Measurements from ENCODE around the gene ZNF180. TPM values are rescaled to one million over a fixed set of nuclear protein-coding genes. Genes with fewer than 3 reads are reported as not detected.

Gene ZNF180
- total and polyA plus RNA-seq, 2 donors (not counting 3 experiments of a cell fraction or from before 2014, with no cell fraction given) = 2.1 to 8.6 TPM

DNA sequence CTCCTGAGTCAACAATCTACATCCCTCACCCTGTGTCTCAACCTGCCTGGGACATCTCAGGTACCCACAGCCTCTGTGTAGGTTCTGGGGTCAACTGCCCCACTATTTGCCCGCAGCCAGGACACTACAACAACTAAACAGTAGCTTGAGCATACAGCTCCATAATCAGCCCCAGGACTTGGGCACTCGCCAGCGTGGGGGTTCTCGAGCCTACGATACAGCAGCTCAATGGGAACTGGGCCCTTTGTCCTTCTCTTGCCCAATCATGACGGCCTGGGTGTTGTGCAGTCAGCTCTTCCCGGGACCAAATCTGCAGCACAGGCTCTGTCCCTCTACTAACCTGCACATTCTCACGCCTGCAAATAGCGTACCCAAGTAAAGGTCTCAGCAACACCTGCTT, 1.3 kb downstream of the ZNF180 start:
- intact Hi-C loops (cut with micrococcal nuclease) (no loop called here), dilution Hi-C loops (cut with MboI; ENCODE audit: extremely low pct_ligation_motif_present, low sequenced_read_pairs) (no loop called here)
- no peak overlapping the region for H3K27ac ChIP-seq (ENCODE audit: insufficient read depth, low read depth, low read length)
- FAIRE-seq (no peak), DNase-seq (ENCODE audit: low read depth, low spot score) (no peak)
- peaks cover under 1 to 12% of the 10 kb centered on the region in 2 experiments for H3K36me3 ChIP-seq (ENCODE audit: control insufficient read depth in 2 of 2, extremely low read depth in 1 of 2, insufficient read depth in 2 of 2, low read length in 2 of 2)
- no peaks in the 10 kb centered on the region for H3K9me1 ChIP-seq (replicated peaks; ENCODE audit: control insufficient read depth, extremely low read depth, insufficient read depth, low read length)
- CTCF ChIA-PET = interaction anchor here (0.5 kb wide), 1 partner anchor 287 kb away, joined by 3 read pairs; the partner anchor contains the start of gene ZNF227
- no peak for TF ChIP-seq JUN (IDR thresholded peaks at IDR 0.05; ENCODE audit: borderline replicate concordance, insufficient read depth, insufficient read length, low read depth)
- no peak for TF ChIP-seq MYC (IDR thresholded peaks at IDR 0.05; ENCODE audit: low read depth, low read length)
- no peak for TF ChIP-seq POLR2AphosphoS5 (IDR thresholded peaks at IDR 0.05; ENCODE audit: insufficient read depth, low read depth, low read length)
- TF ChIP-seq, protein P1, sequence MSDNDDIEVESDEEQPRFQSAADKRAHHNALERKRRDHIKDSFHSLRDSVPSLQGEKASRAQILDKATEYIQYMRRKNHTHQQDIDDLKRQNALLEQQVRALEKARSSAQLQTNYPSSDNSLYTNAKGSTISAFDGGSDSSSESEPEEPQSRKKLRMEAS (IDR thresholded peaks at IDR 0.05; ENCODE audit: insufficient read depth, insufficient read length) = no peak
- TF ChIP-seq GATA2 (IDR thresholded peaks at IDR 0.05; ENCODE audit: insufficient read depth, insufficient read length, low read depth, low read length) = no peak
- no peak for TF ChIP-seq POLR2A (IDR thresholded peaks at IDR 0.05; ENCODE audit: low read depth, low read length)
- TF ChIP-seq FOS (IDR thresholded peaks at IDR 0.05; ENCODE audit: borderline replicate concordance, insufficient read depth, low read length) = no peak
- no peak for TF ChIP-seq EZH2 (IDR thresholded peaks at IDR 0.05; ENCODE audit: borderline replicate concordance, low read depth, low read length, severe bottlenecking)
- TF ChIP-seq, protein P2, sequence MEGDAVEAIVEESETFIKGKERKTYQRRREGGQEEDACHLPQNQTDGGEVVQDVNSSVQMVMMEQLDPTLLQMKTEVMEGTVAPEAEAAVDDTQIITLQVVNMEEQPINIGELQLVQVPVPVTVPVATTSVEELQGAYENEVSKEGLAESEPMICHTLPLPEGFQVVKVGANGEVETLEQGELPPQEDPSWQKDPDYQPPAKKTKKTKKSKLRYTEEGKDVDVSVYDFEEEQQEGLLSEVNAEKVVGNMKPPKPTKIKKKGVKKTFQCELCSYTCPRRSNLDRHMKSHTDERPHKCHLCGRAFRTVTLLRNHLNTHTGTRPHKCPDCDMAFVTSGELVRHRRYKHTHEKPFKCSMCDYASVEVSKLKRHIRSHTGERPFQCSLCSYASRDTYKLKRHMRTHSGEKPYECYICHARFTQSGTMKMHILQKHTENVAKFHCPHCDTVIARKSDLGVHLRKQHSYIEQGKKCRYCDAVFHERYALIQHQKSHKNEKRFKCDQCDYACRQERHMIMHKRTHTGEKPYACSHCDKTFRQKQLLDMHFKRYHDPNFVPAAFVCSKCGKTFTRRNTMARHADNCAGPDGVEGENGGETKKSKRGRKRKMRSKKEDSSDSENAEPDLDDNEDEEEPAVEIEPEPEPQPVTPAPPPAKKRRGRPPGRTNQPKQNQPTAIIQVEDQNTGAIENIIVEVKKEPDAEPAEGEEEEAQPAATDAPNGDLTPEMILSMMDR (IDR thresholded peaks at IDR 0.05; ENCODE audit: extremely low read depth in 1 of 2, insufficient read depth in 1 of 2, low read depth in 1 of 2, low read length in 2 of 2) = no peak
- no peak overlapping the region for H3K4me3 ChIP-seq (replicated peaks in 1 of 3; ENCODE audit: insufficient read depth in 1 of 3, low read depth in 1 of 3, low read length in 3 of 3)
- H3K27me3 ChIP-seq (ENCODE audit: control insufficient read depth in 2 of 2, insufficient read depth in 2 of 2, low read length in 2 of 2) = no peaks in the 10 kb centered on the region
- peaks cover 29% of the 10 kb centered on the region for H3K79me2 ChIP-seq (ENCODE audit: control insufficient read depth, insufficient read depth, low read length)
- peaks cover 11% of the 10 kb centered on the region for H3K4me1 ChIP-seq (ENCODE audit: control insufficient read depth, extremely low read depth, insufficient read depth, low read length)
- H2AFZ ChIP-seq (ENCODE audit: low read depth, low read length) = no peak overlapping the region
- H3K9ac ChIP-seq (replicated peaks; ENCODE audit: extremely low read depth, insufficient read depth, low read length) = no peak overlapping the region
- no peak overlapping the region for H3K4me2 ChIP-seq (ENCODE audit: insufficient read depth, low read length)
- no peaks in the 10 kb centered on the region for H4K20me1 ChIP-seq (replicated peaks; ENCODE audit: control insufficient read depth, extremely low read depth, insufficient read depth, low read length)
- BruUV-seq (replicated peaks) = no TSS peak
- POLR2A ChIA-PET = no interaction called here
- H3K9me3 ChIP-seq (replicated peaks; ENCODE audit: control insufficient read depth, insufficient read depth, low read length) = no peaks in the 10 kb centered on the region

All from endothelial cell of umbilical vein (primary cell).